GM18511 (cell line): ENCODE measurements around the gene EP400.

Experiments
- ATAC-seq: cut with Tn5 transposase; IDR thresholded peaks from one replicate; pipeline ENCODE4 v1.9.1; 2021; ENCODE audit warnings: mild to moderate bottlenecking, moderate library complexity; ENCODE audit not compliant: unreplicated experiment

The EP400 gene

DNA sequence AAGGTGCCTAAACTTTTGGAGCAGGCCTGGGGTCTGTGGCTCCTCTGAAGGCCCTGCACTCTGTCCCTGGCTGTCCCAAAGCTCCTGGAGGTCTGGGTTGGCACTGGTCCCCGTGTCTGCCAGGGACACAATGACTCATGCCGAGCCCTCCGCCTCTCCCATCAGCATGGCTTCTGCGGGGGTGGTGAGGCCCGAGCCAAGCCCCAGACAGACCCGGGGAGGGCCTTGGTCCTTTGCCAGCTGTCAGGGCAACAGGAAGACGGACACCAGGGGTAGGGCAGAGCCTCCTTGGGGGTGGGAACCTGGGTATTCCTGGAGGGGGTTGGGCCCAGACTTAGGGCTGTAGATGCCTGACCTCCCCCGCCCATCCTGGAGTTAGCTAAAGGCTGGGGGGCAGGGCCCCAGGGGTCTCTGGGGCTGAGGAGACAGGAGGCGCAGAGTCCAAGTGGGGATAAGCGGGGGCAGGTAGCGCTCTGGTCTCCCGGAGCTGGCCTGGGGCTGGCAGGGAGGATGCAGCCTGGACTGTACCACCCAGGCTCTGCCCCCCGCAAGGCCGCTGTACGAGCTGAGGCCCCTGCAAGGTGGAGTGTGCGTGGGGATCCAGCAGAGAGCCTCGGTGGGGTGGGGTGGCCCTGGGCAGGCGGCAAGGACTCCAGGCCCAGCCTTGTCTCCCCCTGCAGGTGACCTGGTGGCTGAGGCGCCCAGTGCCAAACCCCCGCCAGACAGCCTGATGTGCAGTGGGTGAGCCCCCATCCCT is 37.0 kb upstream of the EP400 start:
- ATAC-seq, result no peak

DNA sequence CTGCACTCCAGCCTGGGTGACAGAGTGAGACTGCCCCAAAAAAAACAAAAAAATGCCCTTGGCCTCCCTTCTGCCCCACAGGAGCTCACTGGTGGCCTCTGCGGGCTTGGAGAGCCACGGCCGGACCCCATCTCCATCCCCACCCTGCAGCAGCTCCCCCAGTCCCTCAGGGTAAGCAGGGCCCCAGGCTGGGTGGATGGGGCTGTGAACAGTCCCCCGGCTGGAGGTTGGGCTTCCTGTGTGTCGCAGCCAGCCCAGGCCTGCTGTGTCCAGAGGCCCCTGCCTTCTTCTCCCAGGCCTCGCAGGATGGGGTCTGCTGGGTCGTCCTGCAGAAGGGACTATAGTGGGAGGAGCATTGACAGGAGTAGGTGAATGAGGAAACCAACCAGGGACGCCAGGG is 36.1 kb upstream of the EP400 start:
- ATAC-seq, result no peak

DNA sequence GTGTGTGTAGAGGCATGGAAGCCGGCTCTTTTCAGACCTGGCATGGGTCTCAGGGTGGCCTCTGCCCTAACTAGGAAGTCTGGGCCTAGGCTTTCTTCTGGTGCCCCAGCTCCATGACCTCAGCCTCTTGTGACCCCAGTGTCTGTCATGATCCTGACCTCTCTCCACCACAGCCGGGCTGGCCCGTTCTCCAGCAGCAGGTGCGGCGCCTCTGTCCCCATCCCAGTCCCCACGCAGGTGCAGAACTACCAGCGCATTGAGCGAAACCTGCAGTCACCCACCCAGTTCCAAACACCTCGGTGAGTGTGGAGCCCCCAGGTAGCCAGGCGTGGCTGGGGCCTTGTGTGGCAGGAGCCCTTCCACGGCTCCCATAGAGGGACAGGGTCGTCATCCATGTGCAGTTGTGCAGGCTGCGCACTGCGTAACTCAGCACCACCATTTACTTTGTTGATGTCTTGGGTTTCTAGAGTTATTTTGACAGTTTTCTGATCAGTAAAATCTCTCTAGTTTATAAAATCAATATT is 35.5 kb upstream of the EP400 start:
- no peak for ATAC-seq

DNA sequence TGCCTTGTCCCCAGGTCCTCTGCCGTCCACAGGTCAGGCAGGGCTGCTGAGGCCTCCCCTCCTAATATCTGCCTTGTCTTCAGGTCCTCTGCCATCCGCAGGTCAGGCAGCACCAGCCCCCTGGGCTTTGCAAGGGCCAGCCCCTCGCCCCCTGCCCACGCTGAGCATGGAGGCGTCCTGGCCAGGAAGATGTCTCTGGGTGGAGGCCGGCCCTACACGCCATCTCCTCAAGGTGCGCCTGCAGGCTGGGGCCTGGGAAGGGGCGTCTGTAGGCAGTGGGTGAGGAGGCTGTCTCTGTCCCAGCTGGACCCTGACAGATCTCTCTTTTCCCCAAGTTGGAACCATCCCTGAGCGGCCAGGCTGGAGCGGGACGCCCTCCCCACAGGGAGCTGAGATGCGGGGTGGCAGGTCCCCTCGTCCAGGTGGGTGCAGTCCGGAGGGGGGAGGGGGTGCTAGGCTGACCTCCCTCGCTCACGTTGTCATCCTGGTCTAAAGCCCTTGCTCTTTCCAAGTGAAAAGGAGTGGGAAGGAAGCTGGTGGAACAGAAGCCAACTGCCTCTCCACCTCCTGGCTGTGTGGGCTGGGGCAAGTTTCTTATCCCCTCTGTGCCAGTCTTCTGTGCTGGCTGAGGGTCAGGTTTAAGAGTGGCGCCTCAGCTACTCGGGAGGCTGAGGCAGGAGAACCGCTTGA is 34.6 kb upstream of the EP400 start:
- no peak for ATAC-seq

DNA sequence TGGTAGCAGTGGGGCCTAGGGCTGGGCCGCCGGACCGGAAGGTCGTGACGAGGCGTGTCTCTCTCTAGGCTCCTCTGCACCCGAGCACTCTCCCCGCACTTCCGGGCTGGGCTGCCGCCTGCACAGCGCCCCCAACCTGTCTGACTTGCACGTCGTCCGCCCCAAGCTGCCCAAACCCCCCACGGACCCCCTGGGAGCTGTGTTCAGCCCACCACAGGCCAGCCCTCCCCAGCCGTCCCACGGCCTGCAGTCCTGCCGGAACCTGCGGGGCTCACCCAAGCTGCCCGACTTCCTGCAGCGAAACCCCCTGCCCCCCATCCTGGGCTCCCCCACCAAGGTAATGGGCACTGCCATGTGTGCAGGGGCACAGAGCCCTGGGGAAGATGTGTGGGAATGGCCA is 33.9 kb upstream of the EP400 start:
- no peak for ATAC-seq

DNA sequence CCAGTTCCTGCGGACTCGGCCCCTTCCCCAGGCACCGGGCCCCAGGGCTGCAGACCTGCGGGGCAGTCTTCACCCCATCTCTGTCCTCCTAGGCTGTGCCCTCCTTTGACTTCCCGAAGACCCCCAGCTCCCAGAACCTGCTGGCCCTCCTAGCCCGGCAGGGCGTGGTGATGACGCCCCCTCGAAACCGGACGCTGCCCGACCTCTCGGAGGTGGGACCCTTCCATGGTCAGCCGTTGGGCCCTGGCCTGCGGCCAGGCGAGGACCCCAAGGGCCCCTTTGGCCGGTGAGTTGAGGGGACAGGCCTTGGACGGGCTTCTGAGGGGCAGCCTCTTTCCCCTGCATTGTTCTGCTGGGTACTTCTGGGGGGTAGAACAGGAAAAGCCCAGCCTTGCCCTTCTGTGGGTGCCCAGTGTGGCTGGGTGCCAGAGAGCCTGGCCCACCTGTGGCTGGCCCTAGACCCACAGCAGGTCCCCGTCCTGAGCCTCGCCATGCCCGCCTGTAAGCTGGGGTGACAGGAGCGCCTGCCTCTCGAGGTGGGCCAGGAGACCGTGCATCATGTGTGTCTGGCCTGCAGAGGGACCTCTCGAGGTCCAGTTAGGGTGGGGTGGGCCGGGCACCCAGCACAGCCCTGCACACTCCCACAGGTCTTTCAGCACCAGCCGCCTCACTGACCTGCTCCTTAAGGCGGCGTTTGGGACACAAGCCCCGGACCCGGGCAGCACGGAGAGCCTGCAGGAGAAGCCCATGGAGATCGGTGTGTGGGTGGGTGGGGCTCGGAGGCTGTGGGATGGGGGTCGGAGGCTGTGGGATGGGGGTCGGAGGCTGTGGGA is 33.2 kb upstream of the EP400 start:
- no peak for ATAC-seq

DNA sequence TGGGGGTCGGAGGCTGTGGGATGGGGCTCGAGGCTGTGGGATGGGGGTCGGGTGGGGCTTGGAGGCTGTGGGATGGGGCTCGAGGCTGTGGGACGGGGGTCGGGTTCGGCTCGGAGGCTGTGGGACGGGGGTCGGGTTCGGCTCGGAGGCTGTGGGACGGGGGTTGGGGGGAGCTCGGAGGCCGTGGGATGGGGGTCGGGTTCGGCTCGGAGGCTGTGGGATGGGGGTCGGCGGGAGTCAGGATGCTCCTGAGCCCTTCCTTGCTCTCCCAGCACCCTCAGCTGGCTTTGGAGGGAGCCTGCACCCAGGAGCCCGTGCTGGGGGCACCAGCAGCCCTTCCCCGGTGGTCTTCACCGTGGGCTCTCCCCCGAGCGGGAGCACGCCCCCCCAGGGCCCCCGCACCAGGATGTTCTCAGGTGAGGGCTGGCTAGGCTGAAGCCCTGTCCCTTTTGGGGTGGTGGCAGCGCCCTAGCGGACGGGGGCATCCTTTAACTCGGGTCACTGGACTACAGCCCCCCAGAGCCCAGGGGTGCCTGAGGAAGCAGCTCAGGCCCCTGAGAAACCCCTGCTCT is 32.5 kb upstream of the EP400 start:
- ATAC-seq, result no peak

DNA sequence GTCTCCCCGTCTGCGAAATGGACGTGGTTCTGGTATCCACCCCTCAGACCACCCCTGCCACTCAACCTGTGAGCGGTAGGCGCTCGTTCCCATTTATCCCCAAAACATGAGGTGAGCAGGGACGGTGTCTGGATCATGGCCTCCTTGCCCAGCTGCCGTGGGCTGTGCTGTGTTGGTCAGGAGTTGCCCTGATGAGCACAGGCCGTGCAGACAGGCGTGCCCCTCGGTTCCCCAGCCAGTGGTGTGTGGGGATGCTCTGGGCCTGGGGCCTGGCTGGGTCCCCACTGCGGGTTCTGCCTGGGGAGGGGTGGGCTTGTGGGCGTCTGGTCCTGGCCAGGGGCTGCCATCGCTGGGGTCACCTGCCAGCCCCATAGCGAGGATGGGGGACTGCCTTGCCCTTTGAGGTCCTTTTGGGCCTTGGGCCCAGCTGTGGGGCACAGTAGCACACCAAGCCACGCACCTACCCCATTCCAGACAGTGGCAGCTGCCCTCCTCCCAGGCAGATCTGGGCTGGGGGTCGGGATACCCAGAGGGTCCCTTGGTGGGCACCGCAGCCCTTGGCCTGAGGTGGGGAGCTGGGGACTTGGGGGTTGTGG is 31.9 kb upstream of the EP400 start:
- ATAC-seq, result no peak

DNA sequence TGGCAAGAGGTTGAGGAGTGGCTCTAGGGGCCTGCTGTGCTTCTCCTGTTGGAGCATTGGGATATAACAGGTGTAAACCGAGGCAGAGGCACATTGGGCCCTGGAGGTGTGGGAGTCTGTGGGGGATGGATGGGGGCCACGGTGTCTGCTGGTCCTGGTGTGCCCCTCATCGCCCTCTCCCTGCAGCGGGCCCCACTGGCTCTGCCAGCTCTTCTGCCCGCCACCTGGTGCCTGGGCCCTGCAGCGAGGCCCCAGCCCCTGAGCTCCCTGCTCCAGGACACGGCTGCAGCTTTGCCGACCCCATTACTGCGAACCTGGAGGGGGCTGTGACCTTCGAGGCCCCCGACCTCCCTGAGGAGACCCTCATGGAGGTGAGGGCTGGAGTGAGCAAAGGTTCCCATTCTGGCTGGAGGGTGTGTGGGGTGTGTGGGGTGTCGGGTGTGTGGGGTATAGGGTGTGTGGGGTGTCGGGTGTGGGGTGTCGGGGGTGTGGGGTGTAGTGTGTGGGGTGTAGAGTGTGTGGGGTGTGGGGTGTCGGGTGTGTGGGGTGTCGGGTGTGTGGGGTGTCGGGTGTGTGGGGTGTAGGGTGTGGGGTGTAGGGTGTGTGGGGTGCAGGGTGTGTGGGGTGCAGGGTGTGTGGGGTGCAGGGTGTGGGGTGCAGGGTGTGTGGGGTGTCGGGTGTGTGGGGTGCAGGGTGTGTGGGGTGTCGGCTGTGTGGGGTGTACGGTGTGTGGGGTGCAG is 31.3 kb upstream of the EP400 start:
- ATAC-seq, result no peak

DNA sequence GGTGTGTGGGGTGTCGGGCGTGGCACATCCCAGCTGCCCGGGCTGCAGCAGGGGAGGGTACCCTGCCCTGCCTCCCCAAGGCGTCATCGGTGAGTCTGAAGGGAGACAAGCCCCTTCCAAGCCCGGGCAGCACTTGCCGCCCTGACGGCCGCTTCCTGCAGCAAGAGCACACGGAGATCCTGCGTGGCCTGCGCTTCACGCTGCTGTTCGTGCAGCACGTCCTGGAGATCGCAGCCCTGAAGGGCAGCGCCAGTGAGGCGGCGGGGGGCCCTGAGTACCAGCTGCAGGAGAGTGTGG is 30.7 kb upstream of the EP400 start:
- no peak for ATAC-seq

DNA sequence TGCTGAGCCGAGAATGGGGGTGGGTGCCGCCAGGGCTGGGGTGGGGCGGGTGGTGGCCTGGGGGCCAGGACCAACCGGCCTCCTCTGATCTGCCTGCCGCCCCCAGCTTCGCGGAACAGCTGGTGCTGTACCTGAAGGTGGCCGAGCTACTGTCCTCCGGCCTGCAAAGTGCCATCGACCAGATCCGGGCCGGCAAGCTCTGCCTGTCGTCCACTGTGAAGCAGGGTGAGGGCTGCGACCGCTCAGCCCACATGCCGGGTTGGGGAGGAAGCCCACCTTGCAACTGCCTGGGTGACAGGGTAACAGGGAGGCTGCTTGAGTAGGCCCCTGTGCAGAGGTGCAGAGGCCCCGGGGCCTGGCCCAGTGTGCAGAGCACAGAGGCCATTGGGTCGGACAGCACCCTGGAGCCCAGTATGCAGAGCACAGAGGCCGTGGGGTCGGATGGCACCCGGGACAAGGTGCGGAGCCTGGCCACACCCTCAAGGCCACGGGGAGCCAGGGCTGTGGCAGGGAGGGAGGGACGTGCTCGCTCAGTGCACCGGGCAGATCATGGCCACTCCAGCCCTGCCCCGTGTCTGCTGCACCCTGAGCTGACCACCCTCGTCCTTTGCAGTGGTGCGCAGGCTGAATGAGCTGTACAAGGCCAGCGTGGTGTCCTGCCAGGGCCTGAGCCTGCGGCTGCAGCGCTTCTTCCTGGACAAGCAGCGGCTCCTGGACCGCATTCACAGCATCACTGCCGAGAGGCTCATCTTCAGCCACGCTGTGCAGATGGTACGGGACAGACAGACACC is 30.2 kb upstream of the EP400 start:
- ATAC-seq, result no peak

DNA sequence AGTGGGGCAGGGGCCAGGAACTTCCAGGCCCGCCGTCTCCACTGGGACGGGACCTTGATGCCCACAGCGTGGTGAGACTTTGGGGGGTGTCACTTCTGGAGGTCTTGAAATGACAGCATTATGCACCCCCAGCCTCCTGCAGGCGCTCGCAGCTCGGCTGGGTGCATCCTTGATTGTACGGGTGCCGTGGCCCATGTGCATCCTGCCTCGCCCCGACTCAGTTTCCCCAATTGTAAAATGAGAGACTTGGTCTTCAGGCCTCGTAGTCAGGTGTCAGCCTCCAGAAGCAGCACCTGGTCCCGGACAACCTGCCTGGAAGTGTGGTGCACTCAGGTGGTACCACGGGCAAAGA is 29.6 kb upstream of the EP400 start:
- ATAC-seq, result no peak

DNA sequence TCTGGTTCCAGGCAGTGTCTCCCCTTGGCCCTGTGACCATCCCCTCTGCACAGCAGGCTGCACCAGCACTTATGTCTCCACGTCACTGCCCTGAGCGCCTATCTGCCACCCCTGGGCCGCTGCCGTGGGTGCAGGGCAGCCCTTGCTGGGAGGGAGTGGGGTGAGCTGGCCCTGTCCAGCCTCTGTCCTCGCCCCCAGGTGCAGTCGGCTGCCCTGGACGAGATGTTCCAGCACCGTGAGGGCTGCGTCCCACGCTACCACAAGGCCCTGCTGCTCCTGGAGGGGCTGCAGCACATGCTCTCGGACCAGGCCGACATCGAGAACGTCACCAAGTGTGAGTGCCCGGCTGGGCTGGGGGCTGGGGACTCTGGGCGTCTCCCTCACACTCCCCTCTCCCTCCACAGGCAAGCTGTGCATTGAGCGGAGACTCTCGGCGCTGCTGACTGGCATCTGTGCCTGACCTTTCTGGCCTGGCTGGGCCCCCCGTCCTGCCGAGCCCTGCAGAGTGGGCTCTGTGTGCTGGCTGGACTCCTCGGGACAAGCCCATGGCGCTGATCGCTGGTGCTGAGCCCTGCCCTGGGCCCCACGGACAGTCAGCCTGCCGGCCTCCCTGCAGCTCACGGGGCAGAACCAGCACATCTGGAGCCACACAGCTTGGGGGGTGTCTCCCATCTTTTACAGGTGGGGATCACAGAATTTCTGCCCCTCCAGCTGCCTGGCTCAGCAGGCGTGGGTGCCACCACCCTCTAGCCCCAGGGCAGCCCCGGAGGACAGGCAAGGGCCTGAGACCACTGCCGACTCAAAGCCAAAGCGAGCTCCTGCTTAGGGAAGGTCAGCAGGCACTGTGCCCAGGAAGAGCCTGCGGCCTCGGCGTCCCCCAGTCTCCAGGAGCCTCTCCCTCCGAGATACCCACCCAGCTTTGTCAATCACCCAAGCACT is 28.6 kb upstream of the EP400 start:
- ATAC-seq, result no peak

DNA sequence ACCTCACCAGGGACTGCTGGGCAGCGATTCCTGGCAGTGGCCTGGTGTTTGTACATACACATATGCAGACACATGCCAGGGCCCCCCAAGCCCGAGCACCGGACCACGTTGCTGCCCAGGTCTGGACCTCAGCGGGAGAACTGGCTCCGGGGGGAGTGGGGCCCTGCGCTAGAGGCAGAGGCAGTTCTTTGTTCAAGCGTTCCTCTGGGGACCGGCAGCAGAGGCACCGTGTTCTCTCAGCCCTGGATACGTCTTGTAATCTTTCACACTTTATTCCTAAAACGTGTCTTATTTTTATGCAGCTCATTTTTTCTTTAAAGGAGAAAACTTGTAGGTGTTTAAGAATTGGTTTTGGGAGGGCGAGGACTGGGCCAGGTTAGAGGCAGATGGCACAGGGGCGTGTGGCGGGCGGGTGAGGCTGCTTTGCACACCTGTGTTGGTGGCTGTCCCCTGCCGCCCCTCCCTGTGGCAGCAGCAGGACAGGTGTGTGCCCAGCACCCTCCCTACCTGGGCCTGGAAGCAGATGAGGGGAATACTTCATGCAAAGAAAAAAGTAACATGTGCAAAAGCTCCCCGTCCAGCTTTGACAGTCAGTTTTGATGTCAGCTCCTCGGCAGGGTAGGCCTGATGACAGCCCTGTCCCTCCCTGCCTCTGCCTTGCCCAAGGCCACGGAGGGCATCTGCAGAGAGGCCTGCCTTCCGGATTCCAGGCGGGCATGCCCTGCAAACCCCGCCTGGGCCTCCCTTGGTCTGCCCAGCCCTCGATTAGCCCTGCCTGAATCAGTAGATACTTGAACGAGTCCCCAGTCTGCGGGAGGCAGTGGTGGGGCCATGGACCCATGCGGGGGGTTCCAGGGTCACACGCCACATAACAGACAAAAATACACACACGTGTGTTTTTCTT is 27.6 kb upstream of the EP400 start:
- ATAC-seq, result no peak

DNA sequence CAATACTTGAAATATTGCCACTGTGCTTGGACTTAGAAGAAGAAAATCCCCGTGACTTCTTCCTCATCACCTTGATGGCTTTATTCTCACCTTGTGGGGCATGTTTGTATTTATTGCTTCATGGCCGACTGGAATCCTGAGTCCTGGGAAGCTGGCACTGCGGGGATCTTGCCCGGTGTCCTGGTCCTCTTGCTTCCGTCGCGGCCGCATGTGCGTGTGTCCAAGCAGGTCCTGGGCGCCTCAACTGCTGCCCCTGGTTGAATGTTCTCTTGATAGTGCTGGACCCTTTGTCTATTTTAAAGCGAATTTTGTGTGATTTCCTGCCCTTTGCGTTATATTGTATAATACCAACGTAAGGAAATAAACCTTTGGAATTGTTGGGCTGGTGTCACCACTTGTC is 27.0 kb upstream of the EP400 start:
- no peak for ATAC-seq

DNA sequence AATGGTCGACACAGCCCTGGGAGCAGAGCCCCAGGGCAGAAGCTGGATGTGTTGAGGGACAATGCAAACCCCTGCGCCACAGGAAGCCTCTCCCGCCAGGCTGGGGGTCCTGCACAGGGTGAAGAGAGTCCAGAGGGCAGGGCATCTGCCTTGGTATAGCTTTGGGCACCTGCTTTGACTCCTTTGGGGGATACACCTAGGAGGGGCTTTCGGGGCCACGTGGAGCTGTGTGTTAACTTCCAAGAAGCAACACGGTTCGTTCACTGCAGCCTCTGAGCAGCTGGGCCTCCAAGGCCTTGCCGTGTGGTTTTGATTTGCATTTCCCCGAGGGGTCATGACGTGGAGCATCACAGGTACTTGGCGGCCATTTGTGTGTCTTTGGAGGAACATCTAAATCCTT is 26.5 kb upstream of the EP400 start:
- ATAC-seq, result peak; percentile 84
